ENCODE measurements around the gene BTBD19. TPM values are rescaled to one million over a fixed set of nuclear protein-coding genes. Genes with fewer than 3 reads are reported as not detected.
"Not testable (repeated sequence)": the region's sequence is repeated elsewhere in the genome, so short reads cannot be mapped to it uniquely, and the experiment has no call there.

The BTBD19 gene
- 3.9 and 5.0 TPM in 2 replicates for total RNA-seq
- 5.6 and 8.7 TPM in 2 replicates for polyA plus RNA-seq
- 4.7 and 8.4 TPM in 2 replicates for polyA plus RNA-seq (2012)
- polyA minus RNA-seq (ENCODE audit: low replicate concordance) = 15.1 and 16.2 TPM in 2 replicates

DNA sequence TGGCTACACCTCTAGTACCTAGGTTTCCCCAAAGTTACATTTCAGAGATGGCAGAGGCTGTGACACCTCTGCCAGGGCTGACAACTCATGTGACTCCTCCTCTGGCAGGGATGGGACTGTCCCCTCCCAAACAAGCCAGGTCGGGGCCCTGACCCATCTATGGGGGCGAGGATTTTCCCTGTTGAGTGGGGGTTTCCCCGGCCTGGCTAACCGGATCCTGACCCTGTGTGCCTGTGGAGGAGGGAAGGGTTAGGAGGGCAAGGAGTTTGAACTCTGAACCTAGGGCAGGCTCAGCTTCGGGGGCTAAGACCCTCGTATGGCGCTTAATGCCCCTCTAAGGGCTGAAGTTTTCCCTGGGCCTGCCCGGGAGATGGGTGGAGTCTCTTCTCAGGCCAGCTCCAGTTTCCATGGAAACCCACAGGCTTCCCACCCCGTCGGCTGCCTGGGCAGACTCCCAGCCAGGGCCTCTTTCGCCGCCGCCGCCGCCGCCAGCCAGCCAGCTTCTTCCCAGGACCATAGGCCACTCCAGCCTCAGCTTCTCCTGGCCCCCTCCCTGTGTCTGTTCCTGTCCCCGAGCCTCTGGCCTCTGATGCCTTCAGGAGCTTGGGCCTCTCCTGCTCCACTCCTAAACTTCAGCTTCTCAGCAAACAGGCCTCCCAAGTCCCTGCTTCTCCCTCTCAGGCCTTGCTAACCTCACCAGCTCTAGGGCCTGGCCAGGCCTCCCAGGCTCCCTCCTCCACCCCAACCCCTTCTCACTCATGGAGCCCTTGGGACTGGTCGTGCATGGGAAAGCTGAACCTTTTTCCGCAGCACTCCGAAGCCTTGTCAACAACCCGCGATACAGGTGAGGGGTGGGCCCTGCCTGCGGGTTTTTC, at the start of gene BTBD19:
Gene BTBD19 (plus strand): TSS at position 461 of the 875 bp plus-strand sequence. CDS start 298 bp downstream, at position 759.
- Histone ChIP-seq H3K27ac (ENCODE audit: insufficient read depth, low read length) (peak within 1 kb of the TSS; percentile 100), H3K4me3 (replicated peaks in 1 of 4; ENCODE audit: control extremely low read depth in 1 of 4, insufficient read depth in 1 of 4, low read depth in 3 of 4, low read length in 4 of 4) (peak within 1 kb of the TSS; percentile 47 to 64 (median 50)), H3K4me1 (ENCODE audit: control insufficient read depth, extremely low read depth, insufficient read depth, low read length) (peaks cover 67% of the 10 kb centered on the region), H3K9ac (ENCODE audit: insufficient read depth, low read length) (peak within 1 kb of the TSS; percentile 92), H3K36me3 (ENCODE audit: control insufficient read depth, insufficient read depth, low read length) (peaks cover 36% of the 10 kb centered on the region), H3K4me2 (ENCODE audit: extremely low read depth, insufficient read depth, low read length) (peak within 1 kb of the TSS; percentile 93), H3K79me2 (ENCODE audit: control insufficient read depth, insufficient read depth, low read length) (peaks cover 40% of the 10 kb centered on the region), H3K27me3 (ENCODE audit: control insufficient read depth, insufficient read depth, low read length) (no peaks in the 10 kb centered on the region), H2AFZ (ENCODE audit: low read length) (no peak within 1 kb of the TSS), H4K20me1 (ENCODE audit: control insufficient read depth, extremely low read depth, insufficient read depth, low read length) (no peaks in the 10 kb centered on the region), H3K9me3 (ENCODE audit: control insufficient read depth, insufficient read depth, low read depth, low read length) (no peaks in the 10 kb centered on the region)
- DNase-seq (ENCODE audit: low read depth in 2 of 2) = peak; percentile 93 to 95
- TF ChIP-seq, protein P1, sequence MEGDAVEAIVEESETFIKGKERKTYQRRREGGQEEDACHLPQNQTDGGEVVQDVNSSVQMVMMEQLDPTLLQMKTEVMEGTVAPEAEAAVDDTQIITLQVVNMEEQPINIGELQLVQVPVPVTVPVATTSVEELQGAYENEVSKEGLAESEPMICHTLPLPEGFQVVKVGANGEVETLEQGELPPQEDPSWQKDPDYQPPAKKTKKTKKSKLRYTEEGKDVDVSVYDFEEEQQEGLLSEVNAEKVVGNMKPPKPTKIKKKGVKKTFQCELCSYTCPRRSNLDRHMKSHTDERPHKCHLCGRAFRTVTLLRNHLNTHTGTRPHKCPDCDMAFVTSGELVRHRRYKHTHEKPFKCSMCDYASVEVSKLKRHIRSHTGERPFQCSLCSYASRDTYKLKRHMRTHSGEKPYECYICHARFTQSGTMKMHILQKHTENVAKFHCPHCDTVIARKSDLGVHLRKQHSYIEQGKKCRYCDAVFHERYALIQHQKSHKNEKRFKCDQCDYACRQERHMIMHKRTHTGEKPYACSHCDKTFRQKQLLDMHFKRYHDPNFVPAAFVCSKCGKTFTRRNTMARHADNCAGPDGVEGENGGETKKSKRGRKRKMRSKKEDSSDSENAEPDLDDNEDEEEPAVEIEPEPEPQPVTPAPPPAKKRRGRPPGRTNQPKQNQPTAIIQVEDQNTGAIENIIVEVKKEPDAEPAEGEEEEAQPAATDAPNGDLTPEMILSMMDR (conservative IDR thresholded peaks at IDR 0.05 in 1 of 2, IDR thresholded peaks at IDR 0.05 in 1 of 2; ENCODE audit: low read depth in 1 of 2, low read length in 2 of 2) = no peak
- no peak for TF ChIP-seq EZH2 (IDR thresholded peaks at IDR 0.05; ENCODE audit: low read length, missing control alignments)

GRCh38 chr1:44759077-44759476, 49.2 kb upstream of the BTBD19 start:
- no peak overlapping the region for H3K4me3 ChIP-seq (replicated peaks in 1 of 4; ENCODE audit: control extremely low read depth in 1 of 4, insufficient read depth in 1 of 4, low read depth in 3 of 4, low read length in 4 of 4)
- DNase-seq (ENCODE audit: low read depth in 2 of 2) = no peak
- no peak overlapping the region for H3K4me2 ChIP-seq (ENCODE audit: extremely low read depth, insufficient read depth, low read length)
- H3K79me2 ChIP-seq (ENCODE audit: control insufficient read depth, insufficient read depth, low read length) = no peaks in the 10 kb centered on the region
- H3K4me1 ChIP-seq (ENCODE audit: control insufficient read depth, extremely low read depth, insufficient read depth, low read length) = no peaks in the 10 kb centered on the region
- H4K20me1 ChIP-seq (ENCODE audit: control insufficient read depth, extremely low read depth, insufficient read depth, low read length) = no peaks in the 10 kb centered on the region
- H3K27ac ChIP-seq (ENCODE audit: insufficient read depth, low read length) = no peak overlapping the region
- TF ChIP-seq EZH2 (IDR thresholded peaks at IDR 0.05; ENCODE audit: low read length, missing control alignments) = no peak
- TF ChIP-seq, protein P1 (conservative IDR thresholded peaks at IDR 0.05 in 1 of 2, IDR thresholded peaks at IDR 0.05 in 1 of 2; ENCODE audit: low read depth in 1 of 2, low read length in 2 of 2) = no peak
- H2AFZ ChIP-seq (ENCODE audit: low read length) = no peak overlapping the region
- peaks cover 32% of the 10 kb centered on the region for H3K36me3 ChIP-seq (ENCODE audit: control insufficient read depth, insufficient read depth, low read length)
- H3K9me3 ChIP-seq (ENCODE audit: control insufficient read depth, insufficient read depth, low read depth, low read length) = no peaks in the 10 kb centered on the region
- H3K27me3 ChIP-seq (ENCODE audit: control insufficient read depth, insufficient read depth, low read length) = no peaks in the 10 kb centered on the region
- H3K9ac ChIP-seq (ENCODE audit: insufficient read depth, low read length) = no peak overlapping the region

DNA sequence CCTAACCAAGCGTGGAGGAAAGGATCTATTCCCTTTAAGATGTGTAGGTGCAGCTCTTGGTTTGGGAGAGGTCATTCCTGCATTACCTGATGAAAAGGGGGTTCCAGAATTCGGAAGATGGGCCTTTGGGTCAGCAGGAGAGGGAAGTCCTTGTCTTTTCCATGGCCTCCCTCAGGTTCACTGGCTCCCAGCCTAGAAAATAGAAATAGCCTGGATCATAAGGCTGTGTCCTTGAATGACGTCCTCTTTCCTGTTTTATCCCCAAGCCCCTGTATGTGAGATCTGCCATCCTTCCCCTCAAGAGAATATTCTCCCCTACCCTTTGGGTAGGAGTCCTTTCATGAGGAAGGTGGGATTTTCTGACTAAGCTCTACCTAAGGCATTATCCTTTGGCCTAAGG, 47.4 kb upstream of the BTBD19 start:
- no peak for DNase-seq (ENCODE audit: low read depth in 2 of 2)
- no peak overlapping the region for H2AFZ ChIP-seq (ENCODE audit: low read length)
- TF ChIP-seq, protein P1 (conservative IDR thresholded peaks at IDR 0.05 in 1 of 2, IDR thresholded peaks at IDR 0.05 in 1 of 2; ENCODE audit: low read depth in 1 of 2, low read length in 2 of 2) = no peak
- TF ChIP-seq EZH2 (IDR thresholded peaks at IDR 0.05; ENCODE audit: low read length, missing control alignments) = no peak
- no peak overlapping the region for H3K4me2 ChIP-seq (ENCODE audit: extremely low read depth, insufficient read depth, low read length)
- H3K9me3 ChIP-seq (ENCODE audit: control insufficient read depth, insufficient read depth, low read depth, low read length) = no peaks in the 10 kb centered on the region
- no peaks in the 10 kb centered on the region for H3K4me1 ChIP-seq (ENCODE audit: control insufficient read depth, extremely low read depth, insufficient read depth, low read length)
- no peaks in the 10 kb centered on the region for H3K27me3 ChIP-seq (ENCODE audit: control insufficient read depth, insufficient read depth, low read length)
- no peak overlapping the region for H3K4me3 ChIP-seq (replicated peaks in 1 of 4; ENCODE audit: control extremely low read depth in 1 of 4, insufficient read depth in 1 of 4, low read depth in 3 of 4, low read length in 4 of 4)
- H3K36me3 ChIP-seq (ENCODE audit: control insufficient read depth, insufficient read depth, low read length) = peaks cover 25% of the 10 kb centered on the region
- H3K79me2 ChIP-seq (ENCODE audit: control insufficient read depth, insufficient read depth, low read length) = no peaks in the 10 kb centered on the region
- no peak overlapping the region for H3K27ac ChIP-seq (ENCODE audit: insufficient read depth, low read length)
- H4K20me1 ChIP-seq (ENCODE audit: control insufficient read depth, extremely low read depth, insufficient read depth, low read length) = no peaks in the 10 kb centered on the region
- no peak overlapping the region for H3K9ac ChIP-seq (ENCODE audit: insufficient read depth, low read length)

GRCh38 chr1:44766421-44766820, 41.9 kb upstream of the BTBD19 start:
- H3K27me3 ChIP-seq (ENCODE audit: control insufficient read depth, insufficient read depth, low read length); H3K27ac ChIP-seq (ENCODE audit: insufficient read depth, low read length); H3K9ac ChIP-seq (ENCODE audit: insufficient read depth, low read length): not testable (repeated sequence)

More at GRCh38 chr1:44766421-44766820, 41.9 kb upstream of the BTBD19 start:
- H3K4me3 ChIP-seq (replicated peaks in 1 of 4; ENCODE audit: control extremely low read depth in 1 of 4, insufficient read depth in 1 of 4, low read depth in 3 of 4, low read length in 4 of 4); H4K20me1 ChIP-seq (ENCODE audit: control insufficient read depth, extremely low read depth, insufficient read depth, low read length); DNase-seq (ENCODE audit: low read depth in 2 of 2); H3K4me2 ChIP-seq (ENCODE audit: extremely low read depth, insufficient read depth, low read length); H3K4me1 ChIP-seq (ENCODE audit: control insufficient read depth, extremely low read depth, insufficient read depth, low read length); H2AFZ ChIP-seq (ENCODE audit: low read length); H3K9me3 ChIP-seq (ENCODE audit: control insufficient read depth, insufficient read depth, low read depth, low read length); H3K79me2 ChIP-seq (ENCODE audit: control insufficient read depth, insufficient read depth, low read length): not testable (repeated sequence)
- peaks cover 18% of the 10 kb centered on the region for H3K36me3 ChIP-seq (ENCODE audit: control insufficient read depth, insufficient read depth, low read length)

All from fibroblast of lung (primary cell).